Body of pancreas (tissue), 4 donors: Measurements from ENCODE around the gene ZNF440.
A peak's percentile ranks its signal among the peaks of the same experiment; 100 is the strongest.

Experiments
- CTCF ChIP-seq, 7 experiments: fragments of 450-650 bp in 4 of 7; fragments of 200-600 bp in 3 of 7; sonication (generic) in 3 of 7; IDR thresholded peaks; one replicate each; pipeline ENCODE4 v1.5.1; 2016 to 2019; ENCODE audit warnings: antibody characterized with exemption in 7 of 7
- POLR2A ChIP-seq, 3 donors: fragments of 450-650 bp; IDR thresholded peaks; one replicate each; pipeline ENCODE4 v1.6.1; 2016; ENCODE audit warnings: antibody characterized with exemption in 3 of 3, mild to moderate bottlenecking in 2 of 3

DNA sequence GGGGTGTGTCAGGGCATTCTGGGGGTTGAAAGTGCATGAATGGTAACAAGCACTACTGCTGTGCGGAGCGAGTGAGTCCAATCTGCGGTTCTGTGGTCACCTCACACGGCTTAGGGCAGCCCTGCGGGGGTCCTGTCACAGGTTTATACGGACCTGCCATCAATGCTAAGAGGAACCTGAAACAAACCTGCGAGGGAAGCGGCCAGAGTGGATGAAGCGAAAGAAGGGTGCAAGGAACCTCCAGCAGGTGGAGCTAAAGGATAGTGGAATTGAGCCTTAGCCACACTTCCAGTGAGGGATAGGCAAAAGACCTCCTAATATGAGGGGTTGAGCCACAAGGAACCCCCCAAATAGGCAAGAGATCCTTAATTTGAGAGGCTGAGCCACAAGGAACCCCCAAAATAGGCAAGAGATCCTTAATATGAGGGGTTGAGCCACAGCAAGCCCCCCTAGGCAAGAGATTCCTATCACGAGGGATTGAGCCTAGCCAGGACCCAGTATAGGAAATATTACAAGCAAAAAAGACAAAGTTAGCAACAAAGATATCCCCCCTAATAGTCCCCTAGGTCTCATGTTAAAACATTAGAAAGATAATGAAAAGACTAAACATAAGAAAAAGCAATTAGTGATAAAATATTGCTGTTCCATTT lies 67.2 kb downstream of the ZNF440 start:
- TF ChIP-seq CTCF (IDR thresholded peaks at IDR 0.05) (peak; percentile 48 to 89 (median 80)), POLR2A (IDR thresholded peaks at IDR 0.05) (no peak)
